Stimulated activated CD4-positive, alpha-beta T cell treated with anti-CD3 and anti-CD28 coated beads, Interleukin-1b, Interleukin-23, amount 100 ng/mL, for 48 hours (primary cell): ENCODE measurements around the gene EVX1.

Source experiments
- DNase-seq: peaks from one replicate; pipeline ENCODE4 v3.0.0-alpha.2; 2020

Gene EVX1

DNA sequence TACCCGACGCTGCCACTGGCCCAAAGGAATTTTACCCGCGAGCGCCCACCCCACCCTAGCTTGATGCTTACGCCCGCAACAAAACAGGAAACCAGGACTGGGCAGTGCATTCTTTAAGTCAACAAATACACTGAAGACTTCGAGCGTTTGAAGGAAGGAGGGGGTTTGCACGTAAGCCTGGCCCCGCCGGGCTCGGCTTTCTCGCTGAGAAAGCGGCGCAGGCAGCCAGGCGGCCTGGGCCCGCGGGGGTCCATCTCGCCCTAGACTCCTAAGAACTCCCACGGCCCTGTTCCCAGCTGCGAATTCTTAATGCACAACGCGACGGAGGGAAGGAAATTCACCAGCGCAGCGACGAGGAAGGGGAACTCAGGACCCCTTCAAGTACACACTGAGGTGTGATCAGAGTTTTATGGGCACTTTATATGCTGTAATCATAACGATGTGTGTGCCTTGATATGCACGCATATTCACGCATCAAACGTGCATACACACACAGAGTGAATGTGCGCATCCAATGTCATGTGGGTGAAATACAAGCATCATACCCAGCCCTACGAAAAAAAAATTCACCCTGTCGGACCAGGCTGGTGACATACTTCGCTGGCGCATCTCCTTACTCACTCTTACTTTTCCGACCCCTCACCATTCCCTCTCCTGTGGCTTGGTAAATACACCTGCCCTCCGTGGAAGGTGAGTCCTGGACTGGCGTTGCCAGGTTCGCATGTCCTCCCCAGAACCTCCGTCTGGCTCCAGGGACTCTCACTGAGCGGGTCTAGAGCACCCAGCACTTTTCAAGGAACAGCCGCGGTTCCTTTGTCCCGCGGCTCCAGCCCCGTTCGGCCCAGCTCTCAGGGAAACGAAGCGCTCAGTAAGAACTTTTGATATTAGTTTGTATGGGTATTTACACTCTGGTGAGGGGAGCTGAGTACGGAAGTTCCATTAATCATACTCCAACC, 37.0 kb upstream of the EVX1 start:
- no peak for DNase-seq

GRCh38 chr7:27207348-27207985, 35.1 kb upstream of the EVX1 start:
- DNase-seq: no peak

GRCh38 chr7:27208998-27209397, 33.6 kb upstream of the EVX1 start:
- no peak for DNase-seq

DNA sequence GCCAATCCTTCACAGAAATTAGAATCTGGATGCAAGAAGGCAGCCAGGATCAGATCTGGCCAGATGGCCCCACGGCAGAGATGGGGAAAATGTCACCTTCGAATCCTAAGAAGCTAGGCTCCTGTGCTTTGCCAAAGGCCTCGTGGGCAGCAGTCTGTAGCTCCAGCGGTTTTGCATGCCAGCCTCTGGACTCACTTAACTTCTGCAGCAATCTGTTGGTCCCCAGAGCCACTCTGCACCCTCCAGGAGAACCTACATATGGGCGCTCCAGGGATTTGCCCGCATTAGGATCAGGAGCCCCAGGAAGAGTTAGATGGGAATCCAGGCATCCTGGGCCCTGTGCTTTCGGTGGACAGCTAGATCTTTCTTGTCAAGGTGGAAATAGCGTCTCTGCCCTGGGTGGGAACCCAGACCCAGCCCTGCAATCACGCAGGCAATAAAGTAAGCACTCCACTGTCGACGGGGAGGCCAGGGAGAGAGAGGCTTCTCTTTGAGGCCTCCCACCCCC, 32.6 kb upstream of the EVX1 start:
- no peak for DNase-seq

GRCh38 chr7:27210441-27211083, 32.0 kb upstream of the EVX1 start:
- DNase-seq: peak; percentile 37

- no peak for DNase-seq
Measured at GRCh38 chr7:27211084-27211446, 31.5 kb upstream of the EVX1 start.

DNA sequence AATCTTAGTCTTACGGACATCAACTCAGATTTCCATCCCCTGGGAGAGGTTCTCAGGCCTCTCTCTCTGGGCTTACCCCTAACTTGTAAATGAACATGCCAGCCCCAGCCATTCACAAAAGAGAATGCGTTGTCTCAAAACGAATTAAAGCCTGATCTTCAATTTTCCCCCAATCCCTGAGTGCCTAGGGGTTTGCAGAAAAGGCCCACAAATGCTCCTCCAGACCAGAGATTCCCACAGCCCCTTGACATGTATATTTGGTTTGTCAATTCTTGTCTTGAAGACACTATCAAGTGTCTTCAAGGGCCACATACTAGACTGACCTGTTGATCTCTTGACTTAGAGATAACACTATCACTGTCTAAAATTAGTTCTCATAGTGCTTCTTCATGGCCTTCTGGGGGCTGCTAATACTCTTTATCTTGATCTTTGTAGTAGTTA, 30.8 kb upstream of the EVX1 start:
- no peak for DNase-seq

DNA sequence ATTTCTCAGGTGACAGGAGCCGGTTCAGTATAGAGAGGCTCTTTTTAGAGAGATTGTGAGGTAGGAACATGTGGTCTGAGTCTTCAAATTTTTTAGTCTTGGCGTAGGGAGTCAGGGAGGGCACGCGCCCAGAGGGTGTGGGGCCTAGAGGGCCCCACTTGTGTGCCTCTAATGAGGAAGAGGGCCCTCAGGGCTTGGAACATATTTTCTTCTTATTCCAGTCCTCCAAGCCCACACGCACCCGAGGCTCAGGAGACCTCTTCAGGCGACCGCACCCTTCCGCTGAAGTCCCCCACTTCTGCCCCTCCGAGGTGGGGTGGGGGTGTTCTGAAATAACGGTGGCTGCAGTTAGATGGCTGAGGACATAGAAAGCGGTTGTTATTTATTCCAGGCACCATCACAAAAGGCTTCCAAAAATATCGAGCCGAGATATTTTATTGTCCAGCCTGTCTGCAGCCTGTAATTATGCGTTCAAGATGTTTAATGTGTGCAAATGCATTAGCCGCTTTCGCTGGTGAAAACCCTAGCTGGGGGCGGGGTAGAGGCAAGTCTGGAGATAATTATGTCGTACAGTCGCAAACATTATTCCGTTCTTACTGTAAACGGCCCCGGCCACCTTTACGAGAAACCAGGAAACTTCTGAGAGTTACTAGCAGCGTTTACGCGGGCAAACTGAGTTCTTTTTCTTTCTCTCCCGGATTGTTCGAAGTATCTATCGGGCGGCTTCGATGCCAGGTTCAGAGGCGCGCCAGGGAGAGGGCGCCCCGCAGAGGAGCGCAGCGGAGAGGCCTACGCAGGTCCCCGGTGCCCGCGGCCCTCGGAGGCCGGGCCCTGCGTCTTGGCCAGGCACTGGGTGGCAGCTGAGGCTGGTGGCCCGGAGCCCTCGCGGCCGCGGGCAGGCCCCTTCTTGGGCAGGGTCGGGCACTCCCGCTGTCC, 29.8 kb upstream of the EVX1 start:
- no peak for DNase-seq

GRCh38 chr7:27213433-27214238, 29.0 kb upstream of the EVX1 start:
- no peak for DNase-seq

DNA sequence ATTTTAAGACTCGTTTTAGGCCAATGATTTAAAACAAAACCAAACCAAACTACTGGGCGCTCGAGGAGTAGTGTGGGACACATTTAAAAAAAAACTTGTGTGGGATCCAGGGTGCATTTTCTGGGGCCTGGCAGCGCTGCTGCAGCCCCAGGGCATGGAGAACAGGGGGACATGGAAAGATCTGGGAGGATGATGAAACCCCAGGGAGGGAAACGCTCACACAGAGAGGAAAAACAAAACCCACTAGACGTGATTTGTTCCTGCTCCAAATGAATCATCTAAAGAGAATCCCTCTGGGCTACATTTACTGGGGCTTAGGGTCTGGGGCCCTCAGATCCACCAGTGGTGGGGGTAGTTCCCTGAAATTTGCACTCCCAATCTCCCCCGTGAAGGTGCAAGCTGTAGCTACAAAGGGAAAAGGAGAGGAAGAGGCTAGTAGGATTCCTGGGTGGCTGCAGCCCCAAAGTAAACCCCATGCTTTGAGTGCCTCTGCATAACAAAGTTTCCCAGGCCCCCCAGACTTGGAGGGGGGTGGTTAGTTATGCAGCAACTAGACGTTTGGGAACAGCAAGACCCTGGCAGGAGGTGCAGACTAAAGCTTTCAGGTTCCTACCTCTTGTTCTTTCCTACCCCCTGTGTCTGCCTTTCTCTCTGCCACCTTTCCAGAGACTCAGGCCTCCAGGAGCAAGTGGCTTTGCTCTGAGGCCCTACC, 28.2 kb upstream of the EVX1 start:
- no peak for DNase-seq

- no peak for DNase-seq
Measured at GRCh38 chr7:27215356-27215755, 27.2 kb upstream of the EVX1 start.

DNA sequence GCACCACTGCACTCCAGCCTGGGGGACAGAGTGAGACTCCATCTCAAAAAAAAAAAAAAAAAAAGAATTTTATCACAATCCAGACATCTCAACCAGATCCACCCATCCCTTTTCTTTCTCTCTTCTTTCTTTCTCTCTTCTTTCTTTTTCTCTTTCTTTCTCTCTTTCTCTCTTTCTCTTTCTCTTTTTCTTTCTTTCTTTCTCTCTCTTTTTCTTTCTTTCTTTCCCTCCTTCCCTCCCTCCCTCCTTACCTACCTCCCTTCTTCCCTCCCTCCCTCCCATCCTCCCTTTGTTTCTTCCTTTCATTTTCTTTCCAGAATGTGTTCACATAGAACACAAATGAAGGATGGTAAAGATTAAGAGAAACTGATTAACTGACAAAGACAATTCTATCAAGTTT, 24.7 kb upstream of the EVX1 start:
- DNase-seq: no peak

DNA sequence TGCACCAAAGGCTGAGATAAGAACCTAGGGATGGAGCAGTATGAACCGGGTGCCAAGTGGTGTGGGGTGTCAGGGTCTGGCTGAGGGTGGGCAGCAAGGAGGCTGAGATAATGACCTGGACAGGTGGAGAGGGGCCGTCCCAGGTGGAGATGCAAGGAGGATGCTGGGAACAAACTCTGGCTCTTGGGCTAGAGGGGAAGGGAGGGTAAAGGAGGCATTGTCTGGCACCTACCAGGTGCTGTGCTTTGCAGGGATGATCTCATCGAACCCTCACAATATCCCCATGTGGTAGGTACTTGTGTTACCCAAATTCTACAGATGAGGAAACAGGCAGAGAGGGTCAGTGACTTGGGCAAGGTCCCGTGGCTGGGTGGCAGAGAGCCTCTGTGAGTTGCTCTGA, 22.8 kb upstream of the EVX1 start:
- DNase-seq: no peak

- no peak for DNase-seq
Measured at GRCh38 chr7:27220440-27220955, 22.1 kb upstream of the EVX1 start.

GRCh38 chr7:27221201-27221797, 21.3 kb upstream of the EVX1 start:
- DNase-seq: no peak

DNA sequence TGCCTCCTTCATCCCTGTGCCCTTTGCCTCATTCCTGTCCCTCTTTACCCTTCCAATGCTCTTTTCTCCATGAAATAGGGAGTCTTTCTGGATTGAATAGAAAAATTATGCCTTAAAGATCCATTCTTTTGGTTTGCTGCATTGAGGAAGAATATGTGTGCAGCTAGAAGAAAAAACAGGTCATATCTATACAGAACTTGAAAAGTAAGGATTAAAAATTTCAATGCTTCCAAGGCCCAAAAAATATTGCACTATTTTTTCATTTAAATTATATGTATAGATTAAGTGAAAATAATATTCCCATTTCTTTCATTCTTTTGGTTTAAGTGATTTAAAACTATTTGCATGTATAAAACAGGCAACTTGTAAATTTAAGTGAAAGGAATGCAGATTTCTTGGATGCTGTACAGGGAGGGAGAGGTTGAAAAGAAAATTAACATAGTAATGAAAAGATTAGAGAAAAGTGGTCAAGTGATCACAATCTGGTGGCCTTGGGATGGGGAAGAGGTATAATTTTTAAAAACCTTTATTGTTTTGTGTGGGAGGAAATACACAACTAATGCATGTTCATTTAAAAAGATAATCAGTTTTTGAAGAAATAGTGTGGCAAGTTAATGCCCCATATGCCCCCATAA, 18.5 kb upstream of the EVX1 start:
- DNase-seq: no peak

GRCh38 chr7:27224983-27225934, 17.3 kb upstream of the EVX1 start:
- no peak for DNase-seq

- DNase-seq: no peak
Measured at GRCh38 chr7:27229448-27229847, 13.2 kb upstream of the EVX1 start.
